ENCODE data around the gene VPS35L.
A peak's percentile ranks its signal among the peaks of the same experiment; 100 is the strongest.
"Not testable (repeated sequence)": the region's sequence is repeated elsewhere in the genome, so short reads cannot be mapped to it uniquely, and the experiment has no call there.

The VPS35L gene

GRCh38 chr16:19540241-19540970 is 15.1 kb upstream of the VPS35L start:
- DNase-seq (ENCODE audit: low spot score), result no peak

- DNase-seq (ENCODE audit: low spot score), result no peak
Measured at GRCh38 chr16:19542138-19542821, 13.2 kb upstream of the VPS35L start.

GRCh38 chr16:19543278-19543996 is 12.1 kb upstream of the VPS35L start:
- DNase-seq (ENCODE audit: low spot score), result not testable (repeated sequence)

GRCh38 chr16:19548144-19548543 is 7.4 kb upstream of the VPS35L start:
- DNase-seq (ENCODE audit: low spot score), result no peak

- no peak for DNase-seq (ENCODE audit: low spot score)
Measured at GRCh38 chr16:19549673-19550072, 5.8 kb upstream of the VPS35L start.

GRCh38 chr16:19555938-19556771 is 652 bp downstream of the VPS35L start:
- peak; percentile 75 for DNase-seq (ENCODE audit: low spot score)

- peak; percentile 76 for DNase-seq (ENCODE audit: low spot score)
Measured at GRCh38 chr16:19559242-19559910, 3.9 kb downstream of the VPS35L start.

GRCh38 chr16:19560078-19560477 is 4.6 kb downstream of the VPS35L start:
- no peak for DNase-seq (ENCODE audit: low spot score)

GRCh38 chr16:19563377-19563776 is 7.9 kb downstream of the VPS35L start:
- no peak for DNase-seq (ENCODE audit: low spot score)

GRCh38 chr16:19566362-19566761 is 10.9 kb downstream of the VPS35L start:
- no peak for DNase-seq (ENCODE audit: low spot score)

- no peak for DNase-seq (ENCODE audit: low spot score)
Measured at GRCh38 chr16:19567560-19567959, 12.1 kb downstream of the VPS35L start.

- no peak for DNase-seq (ENCODE audit: low spot score)
Measured at GRCh38 chr16:19573997-19574396, 18.5 kb downstream of the VPS35L start.

GRCh38 chr16:19574615-19575014 is 19.1 kb downstream of the VPS35L start:
- no peak for DNase-seq (ENCODE audit: low spot score)

- DNase-seq (ENCODE audit: low spot score), result no peak
Measured at GRCh38 chr16:19578378-19578971, 23.0 kb downstream of the VPS35L start.

- no peak for DNase-seq (ENCODE audit: low spot score)
Measured at GRCh38 chr16:19582050-19582831, 26.7 kb downstream of the VPS35L start.

GRCh38 chr16:19583665-19584300 is 28.3 kb downstream of the VPS35L start:
- DNase-seq (ENCODE audit: low spot score), result peak; percentile 48

GRCh38 chr16:19588661-19589060 is 33.2 kb downstream of the VPS35L start:
- no peak for DNase-seq (ENCODE audit: low spot score)

- no peak for DNase-seq (ENCODE audit: low spot score)
Measured at GRCh38 chr16:19589106-19589505, 33.6 kb downstream of the VPS35L start.

GRCh38 chr16:19589771-19590302 is 34.3 kb downstream of the VPS35L start:
- no peak for DNase-seq (ENCODE audit: low spot score)

Data from cerebellar cortex (tissue), 1 donor.